H1 (cell line): ENCODE measurements around the gene FAM53C. TPM values are rescaled to one million over a fixed set of nuclear protein-coding genes. Genes with fewer than 3 reads are reported as not detected.

Source experiments
- CTCF ChIA-PET: fragments of 300-600 bp; sonication (Branson Sonifier 250); formaldehyde crosslinking; loops from one replicate; lab custom pipeline; 2021; ENCODE audit not compliant: partially characterized antibody; lab: Charles Lee
- POLR2A ChIA-PET: fragments of 300-600 bp; sonication (Branson Sonifier 250); formaldehyde crosslinking; loops from one replicate; lab custom pipeline; 2021; ENCODE audit warnings: inconsistent platforms; ENCODE audit not compliant: partially characterized antibody; lab: Charles Lee
- DNase-seq, 2 experiments: peaks; one replicate each; pipeline versions ENCODE4 v3.0.0 to v3.0.0-alpha.2; 2010 to 2022; ENCODE audit warnings: low spot score in 2 of 2, low read depth in 1 of 2, mixed read lengths in 1 of 2
- FAIRE-seq: peaks from 2 replicates; lab custom pipeline; 2011; peaks lifted over from hg19 to GRCh38; lab: Jason Lieb, UNC
- H2AFZ ChIP-seq: 2 replicates; pipeline ENCODE4 v1.8.1; 2012; ENCODE audit warnings: low read length, inconsistent platforms
- H2AK5ac ChIP-seq: 2 replicates; pipeline ENCODE4 v1.6.1; 2013; ENCODE audit warnings: low read depth, low read length
- H2BK120ac ChIP-seq: replicated peaks from 2 replicates; pipeline ENCODE3; 2013; ENCODE audit warnings: low read depth, low read length, inconsistent platforms
- H2BK12ac ChIP-seq: 2 replicates; pipeline ENCODE4 v1.6.1; 2013; ENCODE audit warnings: low read depth, low read length
- H2BK15ac ChIP-seq: 2 replicates; pipeline ENCODE4 v1.6.1; 2013; ENCODE audit warnings: low read length
- H2BK20ac ChIP-seq: 2 replicates; pipeline ENCODE4 v1.6.1; 2013; ENCODE audit warnings: low read length
- H2BK5ac ChIP-seq: 2 replicates; pipeline ENCODE4 v1.6.1; 2013; ENCODE audit warnings: low read depth, low read length
- H3K14ac ChIP-seq: 2 replicates; pipeline ENCODE4 v1.6.1; 2013; ENCODE audit warnings: inconsistent platforms; ENCODE audit not compliant: insufficient read length
- H3K18ac ChIP-seq: 2 replicates; pipeline ENCODE4 v1.6.1; 2013; ENCODE audit warnings: low read length; ENCODE audit errors: extremely low read depth
- H3K23ac ChIP-seq: 2 replicates; pipeline ENCODE4 v1.6.1; 2013; ENCODE audit warnings: inconsistent platforms; ENCODE audit not compliant: insufficient read length
- H3K23me2 ChIP-seq: 2 replicates; pipeline ENCODE4 v1.6.1; 2013; ENCODE audit warnings: low read depth, low read length
- H3K27ac ChIP-seq: 2 replicates; pipeline ENCODE4 v1.6.1; 2011; ENCODE audit warnings: low read depth, low read length, inconsistent platforms
- H3K27me3 ChIP-seq, 4 experiments: replicated peaks in 1 of 4; 1 replicate in 1 of 4; 2 replicates in 3 of 4; pipeline versions ENCODE4 v1.6.1 to v1.8.1; 2011 to 2013; ENCODE audit warnings: low read length in 3 of 4, mild to moderate bottlenecking in 3 of 4, inconsistent platforms in 2 of 4, mixed read lengths in 2 of 4, moderate library complexity in 1 of 4; ENCODE audit not compliant: control insufficient read depth in 3 of 4, insufficient read depth in 3 of 4; ENCODE audit errors: extremely low read depth in 1 of 4
- H3K36me3 ChIP-seq, 4 experiments: 2 replicates each; pipeline versions ENCODE4 v1.6.1 to v1.8.1; 2011 to 2013; ENCODE audit warnings: mild to moderate bottlenecking in 4 of 4, low read length in 3 of 4, moderate library complexity in 2 of 4, control low read depth in 1 of 4, inconsistent platforms in 1 of 4; ENCODE audit not compliant: insufficient read depth in 4 of 4, control insufficient read depth in 2 of 4
- H3K4ac ChIP-seq: replicated peaks from 2 replicates; pipeline ENCODE3; 2013; ENCODE audit warnings: low read length, low read depth, mixed read lengths, inconsistent platforms; ENCODE audit not compliant: insufficient read length
- H3K4me1 ChIP-seq, 4 experiments: replicated peaks in 1 of 4; 1 replicate in 1 of 4; 2 replicates in 3 of 4; pipeline versions ENCODE4 v1.6.1 to v1.8.1; 2011 to 2013; ENCODE audit warnings: low read length in 3 of 4, inconsistent platforms in 2 of 4, mixed read lengths in 1 of 4; ENCODE audit not compliant: insufficient read depth in 4 of 4, control insufficient read depth in 3 of 4
- H3K4me2 ChIP-seq, 2 experiments: 2 replicates each; pipeline versions ENCODE4 v1.6.1 to v1.8.1; 2011 to 2013; ENCODE audit warnings: low read depth in 2 of 2, low read length in 2 of 2, control low read depth in 1 of 2, inconsistent platforms in 1 of 2, mild to moderate bottlenecking in 1 of 2; ENCODE audit not compliant: insufficient read depth in 1 of 2
- H3K4me3 ChIP-seq, 4 experiments: fragments of 200-600, 300-600 bp in 1 of 4; sonication (generic), shearing (Covaris generic), sonication (Bioruptor Twin) in 1 of 4; 2 replicates each; pipeline versions ENCODE4 v1.5.1 to v1.8.1; 2011 to 2016; ENCODE audit warnings: low read length in 4 of 4, low read depth in 3 of 4, control low read depth in 2 of 4, inconsistent platforms in 2 of 4, mild to moderate bottlenecking in 2 of 4, mixed read lengths in 1 of 4, moderate library complexity in 1 of 4; ENCODE audit not compliant: insufficient read depth in 2 of 4; ENCODE audit errors: extremely low read depth in 1 of 4
- H3K56ac ChIP-seq: replicated peaks from 2 replicates; pipeline ENCODE3; 2013; ENCODE audit warnings: low read depth, mild to moderate bottlenecking, mixed read lengths, low read length, inconsistent platforms; ENCODE audit not compliant: insufficient read length
- H3K79me1 ChIP-seq: 2 replicates; pipeline ENCODE4 v1.6.1; 2013; ENCODE audit warnings: low read depth, low read length, control low read depth
- H3K79me2 ChIP-seq, 2 experiments: 2 replicates each; pipeline versions ENCODE4 v1.6.1 to v1.8.1; 2012 to 2013; ENCODE audit warnings: low read length in 2 of 2, mild to moderate bottlenecking in 2 of 2, inconsistent platforms in 1 of 2; ENCODE audit not compliant: insufficient read depth in 2 of 2, control insufficient read depth in 1 of 2
- H3K9ac ChIP-seq, 4 experiments: replicated peaks in 1 of 4; 1 replicate in 1 of 4; 2 replicates in 3 of 4; pipeline versions ENCODE4 v1.6.1 to v1.8.1; 2011 to 2013; ENCODE audit warnings: low read depth in 3 of 4, low read length in 3 of 4, control low read depth in 2 of 4, mild to moderate bottlenecking in 2 of 4, moderate library complexity in 2 of 4, inconsistent platforms in 1 of 4; ENCODE audit errors: extremely low read depth in 1 of 4
- H3K9me3 ChIP-seq, 2 experiments: 2 replicates each; pipeline versions ENCODE4 v1.6.1 to v1.8.1; 2012 to 2013; ENCODE audit warnings: mild to moderate bottlenecking in 2 of 2, moderate library complexity in 2 of 2, control low read depth in 1 of 2, inconsistent platforms in 1 of 2, low read depth in 1 of 2, low read length in 1 of 2, mixed read lengths in 1 of 2; ENCODE audit not compliant: insufficient read depth in 2 of 2
- H4K20me1 ChIP-seq, 2 experiments: replicated peaks in 1 of 2; 2 replicates each; pipeline versions ENCODE3 to v1.8.1; 2011 to 2013; ENCODE audit warnings: inconsistent platforms in 2 of 2, low read length in 2 of 2, mild to moderate bottlenecking in 1 of 2; ENCODE audit not compliant: insufficient read depth in 2 of 2, control insufficient read depth in 1 of 2
- H4K5ac ChIP-seq: 2 replicates; pipeline ENCODE4 v1.6.1; 2013; ENCODE audit warnings: low read length, low read depth, mixed read lengths, inconsistent platforms; ENCODE audit not compliant: insufficient read length
- H4K8ac ChIP-seq: 2 replicates; pipeline ENCODE4 v1.8.0; 2013; ENCODE audit warnings: mild to moderate bottlenecking, moderate library complexity, low read length, inconsistent platforms; ENCODE audit not compliant: insufficient read depth; ENCODE audit errors: extremely low read depth
- H4K91ac ChIP-seq: replicated peaks from 2 replicates; pipeline ENCODE3; 2013; ENCODE audit warnings: low read length, mixed read lengths, inconsistent platforms; ENCODE audit not compliant: insufficient read length
- BACH1 ChIP-seq: IDR thresholded peaks from 2 replicates; pipeline ENCODE4 v1.6.1; 2012; ENCODE audit warnings: low read length, improper control_type of control experiment
- BCL11A ChIP-seq, 2 experiments: IDR thresholded peaks; one replicate each; pipeline ENCODE4 v1.6.1; 2011; ENCODE audit warnings: low read depth in 2 of 2, low read length in 2 of 2, mild to moderate bottlenecking in 2 of 2
- CEBPB ChIP-seq: IDR thresholded peaks from 2 replicates; pipeline ENCODE4 v1.6.1; 2012; ENCODE audit warnings: low read depth, low read length
- FOSL1 ChIP-seq: IDR thresholded peaks from 2 replicates; pipeline ENCODE4 v1.6.1; 2011; ENCODE audit warnings: mild to moderate bottlenecking, low read depth, low read length, moderate library complexity; ENCODE audit not compliant: insufficient read depth
- GTF2F1 ChIP-seq: IDR thresholded peaks from 2 replicates; pipeline ENCODE4 v1.6.1; 2012; ENCODE audit warnings: low read depth, low read length, improper control_type of control experiment, borderline replicate concordance
- NRF1 ChIP-seq: IDR thresholded peaks from 2 replicates; pipeline ENCODE4 v1.6.1; 2011; ENCODE audit warnings: mild to moderate bottlenecking, low read depth, low read length, improper control_type of control experiment
- POLR2A ChIP-seq, 2 experiments: IDR thresholded peaks; 1 replicate in 1 of 2; 2 replicates in 1 of 2; pipeline ENCODE4 v1.6.1; 2011; ENCODE audit warnings: low read depth in 2 of 2, low read length in 2 of 2, mild to moderate bottlenecking in 2 of 2; ENCODE audit errors: control extremely low read depth in 1 of 2
- POLR2AphosphoS5 ChIP-seq: IDR thresholded peaks from 2 replicates; pipeline ENCODE4 v1.6.1; 2011; ENCODE audit warnings: low read depth, low read length
- RAD21 ChIP-seq, 2 experiments: IDR thresholded peaks in 1 of 2; conservative IDR thresholded peaks in 1 of 2; 2 replicates each; pipeline ENCODE4 v1.6.1; 2011; ENCODE audit warnings: low read depth in 2 of 2, low read length in 2 of 2, improper control_type of control experiment in 1 of 2, inconsistent platforms in 1 of 2, mild to moderate bottlenecking in 1 of 2, moderate library complexity in 1 of 2
- SAP30 ChIP-seq: fragments of 300-600 bp; sonication (generic); IDR thresholded peaks from 2 replicates; pipeline ENCODE4 v1.7.1; 2012; ENCODE audit warnings: low read length, moderate library complexity, mild to moderate bottlenecking, inconsistent platforms; ENCODE audit not compliant: insufficient read depth, insufficient replicate concordance
- SIRT6 ChIP-seq: IDR thresholded peaks from one replicate; pipeline ENCODE4 v1.7.1; 2012; ENCODE audit warnings: low read length, inconsistent platforms
- SIX5 ChIP-seq: IDR thresholded peaks from 2 replicates; pipeline ENCODE4 v1.6.1; 2011; ENCODE audit warnings: mild to moderate bottlenecking, low read depth, low read length
- SP4 ChIP-seq: IDR thresholded peaks from 2 replicates; pipeline ENCODE4 v1.6.1; 2012; ENCODE audit warnings: low read length, inconsistent platforms
- TBP ChIP-seq: IDR thresholded peaks from 2 replicates; pipeline ENCODE4 v1.6.1; 2011; ENCODE audit warnings: low read depth, low read length, improper control_type of control experiment
- TCF12 ChIP-seq: IDR thresholded peaks from 2 replicates; pipeline ENCODE4 v1.6.1; 2011; ENCODE audit warnings: low read depth, mild to moderate bottlenecking, low read length
- WGBS, 2 experiments: shearing (Covaris generic) in 1 of 2; methylation state at CpG; one replicate each; pipeline versions ENCODE4 v1.1.6 to v1.1.7; 2013 to 2015; ENCODE audit warnings: low lambda C conversion rate in 2 of 2, mixed read lengths in 2 of 2, inconsistent platforms in 1 of 2, low coverage in 1 of 2, missing lambda C conversion rate in 1 of 2; ENCODE audit not compliant: insufficient replicate concordance in 2 of 2, insufficient coverage in 1 of 2, insufficient read length in 1 of 2; ENCODE audit errors: extremely low coverage in 1 of 2, missing lambda C conversion rate in 1 of 2; 5-methylcytosine and 5-hydroxymethylcytosine counted together
- polyA plus RNA-seq, 7 experiments: library from polyadenylated mRNA; depleted of rRNA in 3 of 7; stranded (reverse) in 5 of 7; unstranded in 2 of 7; fragments of >200 nt in 5 of 7; fragments of 200-250 nt in 2 of 7; gene quantifications; 1 replicate in 5 of 7; 2 replicates in 1 of 7; 4 replicates in 1 of 7; pipeline versions ENCODE4 v1.2.1 to v1.2.3, GENCODE V29; 2011 to 2013; ENCODE audit warnings: missing spikeins in 2 of 7, mixed read lengths in 2 of 7
- total RNA-seq: library from RNA; stranded (reverse); fragmentation: NEBNext Ultra II Directional; extraction: Animal tissue kit (Norgen Biotek cat#: 25700); gene quantifications from 2 replicates; pipeline ENCODE4 v1.2.1, GENCODE V29; 2021

FAM53C gene
- total and polyA plus RNA-seq, 2 of the 8 experiments (the other 6 are each of a cell fraction or from before 2014, with no cell fraction given): 57.6 to 75.3 TPM

DNA sequence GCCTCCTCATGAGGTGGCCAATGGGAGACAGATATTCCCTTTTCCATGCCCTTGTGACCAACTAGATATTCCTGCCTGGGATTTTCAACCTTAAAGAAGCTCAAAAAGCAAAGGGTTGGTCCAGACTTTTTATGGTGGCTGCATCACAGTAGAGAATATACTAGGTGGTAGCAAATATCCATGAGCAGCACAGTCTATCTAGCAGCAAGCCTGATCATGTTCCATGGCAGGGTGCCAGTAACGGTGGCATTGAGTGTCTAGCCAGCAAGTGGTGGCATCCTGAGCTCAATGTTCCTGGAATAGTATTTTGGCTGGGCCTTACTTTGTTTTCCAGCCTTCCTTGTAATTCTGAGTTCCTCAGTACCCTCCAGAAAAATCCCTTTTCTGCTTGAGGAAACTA, 32.3 kb upstream of the FAM53C start:
- Histone ChIP-seq H3K56ac (no peak overlapping the region), H4K8ac (no peak overlapping the region), H2BK15ac (no peak overlapping the region), H3K79me2 (no peaks in the 10 kb centered on the region), H3K4ac (no peak overlapping the region), H3K23ac (no peak overlapping the region), H3K36me3 (no peaks in the 10 kb centered on the region; a peak in 1 of 8 replicates), H3K9ac (no peak overlapping the region), H3K79me1 (no peaks in the 10 kb centered on the region)
- CTCF ChIA-PET: interaction anchor here (1.1 to 2.4 kb wide), 4 partner anchors 23 to 110 kb away, joined by 3 to 7 read pairs (median 4); partner anchors contain the start of gene KDM3B
- DNase-seq: no peak
- TF ChIP-seq SP4: no peak
- TF ChIP-seq SIX5: no peak
- TF ChIP-seq FOSL1: no peak
- TF ChIP-seq TCF12: no peak
- TF ChIP-seq NRF1: no peak
- TF ChIP-seq BACH1: no peak
- TF ChIP-seq TBP: no peak
- no peak for TF ChIP-seq SIRT6
- TF ChIP-seq RAD21 (IDR thresholded peaks at IDR 0.05 in 1 of 2, conservative IDR thresholded peaks at IDR 0.05 in 1 of 2; ENCODE audit: low read depth in 2 of 2, low read length in 2 of 2): no peak
- TF ChIP-seq GTF2F1: no peak
- no peak for TF ChIP-seq CEBPB
- TF ChIP-seq POLR2AphosphoS5: no peak
- no peak for TF ChIP-seq SAP30
- TF ChIP-seq POLR2A (IDR thresholded peaks at IDR 0.05; ENCODE audit: control extremely low read depth in 1 of 2, low read depth in 2 of 2, low read length in 2 of 2): no peak
- no peak for TF ChIP-seq BCL11A (IDR thresholded peaks at IDR 0.05; ENCODE audit: low read depth in 2 of 2, low read length in 2 of 2)
- TF ChIP-seq, all 59 proteins: peak for 0
- H3K9me3 ChIP-seq: no peaks in the 10 kb centered on the region
- H3K18ac ChIP-seq: no peak overlapping the region
- no peak overlapping the region; the same call in 1 of the 2 replicates for H2BK5ac ChIP-seq
- WGBS, 2 experiments: 100% methylated on average over 1 of the region's 1 CpG; no CpG with 5 or more reads in 1 of the 2 experiments
- H2BK12ac ChIP-seq: no peak overlapping the region
- H4K5ac ChIP-seq: no peak overlapping the region
- no peaks in the 10 kb centered on the region for H3K4me1 ChIP-seq
- no peak overlapping the region for H3K4me3 ChIP-seq
- no peak overlapping the region for H2AFZ ChIP-seq
- H2AK5ac ChIP-seq: no peak overlapping the region
- no peaks in the 10 kb centered on the region for H4K20me1 ChIP-seq
- no peaks in the 10 kb centered on the region for H3K27me3 ChIP-seq
- H2BK120ac ChIP-seq: no peak overlapping the region
- no peak overlapping the region for H3K27ac ChIP-seq
- no peak overlapping the region for H3K4me2 ChIP-seq
- no peak overlapping the region for H3K14ac ChIP-seq
- POLR2A ChIA-PET: interaction anchor here (1.3 to 2.0 kb wide), 3 partner anchors 14 to 47 kb away, joined by 4 to 7 read pairs (median 4); partner anchors contain the start of genes FAM53C and KDM3B
- no peak overlapping the region for H4K91ac ChIP-seq
- H3K23me2 ChIP-seq: no peaks in the 10 kb centered on the region
- no peak overlapping the region for H2BK20ac ChIP-seq
- FAIRE-seq: no peak
